SK-N-SH (cell line): ENCODE data around the gene DDAH2. TPM values are rescaled to one million over a fixed set of nuclear protein-coding genes. Genes with fewer than 3 reads are reported as not detected.

Experiments
- CTCF ChIA-PET: fragments of 300-600, 350-600 bp; formaldehyde crosslinking; extraction: SDS; loops from one replicate; lab custom pipeline; 2021; lab: Yijun Ruan, JAX
- POLR2A ChIA-PET: fragments of 350-600 bp; sonication (Branson Sonifier 250); formaldehyde crosslinking; extraction: SDS; loops from one replicate; lab custom pipeline; 2020; ENCODE audit warnings: antibody characterized with exemption, inconsistent platforms; lab: Yijun Ruan, JAX
- DNase-seq: peaks from one replicate; pipeline ENCODE4 v3.0.0; 2012
- H2AFZ ChIP-seq: fragments of 200-600 bp; sonication (generic); 2 replicates; pipeline ENCODE4 v1.8.1; 2016; ENCODE audit warnings: antibody characterized with exemption, mild to moderate bottlenecking, low read depth
- H3F3A ChIP-seq: fragments of 200-600 bp; sonication (generic); replicated peaks from 2 replicates; pipeline ENCODE3; 2016; ENCODE audit warnings: antibody characterized with exemption, mild to moderate bottlenecking; ENCODE audit not compliant: insufficient read depth
- H3K27ac ChIP-seq, 2 experiments: fragments of 200-500 bp in 1 of 2; fragments of 200-600 bp in 1 of 2; sonication (Bioruptor generic) in 1 of 2; sonication (generic), shearing (Covaris generic) in 1 of 2; 2 replicates each; pipeline versions ENCODE4 v1.5.1 to v1.6.1; 2014 to 2016; ENCODE audit warnings: low read depth in 2 of 2, inconsistent platforms in 1 of 2, low read length in 1 of 2, mild to moderate bottlenecking in 1 of 2, mixed read lengths in 1 of 2
- H3K27me3 ChIP-seq: fragments of 200-600 bp; sonication (generic), shearing (Covaris generic); 2 replicates; pipeline ENCODE4 v1.6.1; 2016; ENCODE audit warnings: mixed run types; ENCODE audit not compliant: insufficient read depth
- H3K36me3 ChIP-seq, 2 experiments: fragments of 200-500 bp in 1 of 2; fragments of 200-600 bp in 1 of 2; sonication (Bioruptor generic) in 1 of 2; sonication (generic) in 1 of 2; replicated peaks in 1 of 2; 2 replicates each; pipeline versions ENCODE3 to v1.5.1; 2014 to 2016; ENCODE audit warnings: low read length in 1 of 2, mild to moderate bottlenecking in 1 of 2; ENCODE audit not compliant: insufficient read depth in 2 of 2, control insufficient read depth in 1 of 2
- H3K4me1 ChIP-seq, 2 experiments: fragments of 200-500 bp in 1 of 2; fragments of 200-600 bp in 1 of 2; sonication (Bioruptor generic) in 1 of 2; sonication (generic), shearing (Covaris generic) in 1 of 2; 2 replicates each; pipeline versions ENCODE4 v1.5.1 to v1.6.1; 2014 to 2016; ENCODE audit warnings: low read depth in 1 of 2, low read length in 1 of 2, mixed run types in 1 of 2; ENCODE audit not compliant: insufficient read depth in 2 of 2, control insufficient read depth in 1 of 2
- H3K4me2 ChIP-seq: fragments of 200-600 bp; sonication (generic), shearing (Covaris generic); 2 replicates; pipeline ENCODE4 v1.6.1; 2017; ENCODE audit warnings: mixed run types
- H3K4me3 ChIP-seq, 2 experiments: fragments of 200-500 bp in 1 of 2; fragments of 200-600 bp in 1 of 2; sonication (Bioruptor generic) in 1 of 2; sonication (generic), shearing (Covaris generic) in 1 of 2; 2 replicates each; pipeline versions ENCODE4 v1.5.1 to v1.8.1; 2014 to 2016; ENCODE audit warnings: low read depth in 2 of 2, inconsistent platforms in 1 of 2, low read length in 1 of 2, mild to moderate bottlenecking in 1 of 2, mixed read lengths in 1 of 2, moderate library complexity in 1 of 2
- H3K79me2 ChIP-seq: fragments of 200-600 bp; sonication (generic); 2 replicates; pipeline ENCODE4 v1.8.1; 2017; ENCODE audit warnings: mild to moderate bottlenecking; ENCODE audit not compliant: insufficient read depth
- H3K9ac ChIP-seq: fragments of 200-600 bp; sonication (generic); 2 replicates; pipeline ENCODE4 v1.6.1; 2017; ENCODE audit warnings: mixed run types
- H3K9me2 ChIP-seq: fragments of 200-600 bp; sonication (generic); 2 replicates; pipeline ENCODE4 v1.6.1; 2017; ENCODE audit warnings: mixed run types
- H3K9me3 ChIP-seq: fragments of 200-600 bp; sonication (generic); 2 replicates; pipeline ENCODE4 v1.6.1; 2017; ENCODE audit warnings: mixed run types, mild to moderate bottlenecking, moderate library complexity
- H4K20me1 ChIP-seq: fragments of 200-600 bp; sonication (generic); 2 replicates; pipeline ENCODE4 v1.6.1; 2017; ENCODE audit warnings: mild to moderate bottlenecking, mixed run types; ENCODE audit not compliant: insufficient read depth
- CHD2 ChIP-seq: fragments of 150-350 bp; IDR thresholded peaks from 2 replicates; pipeline ENCODE4 v1.6.1; 2018; ENCODE audit warnings: low read length; ENCODE audit not compliant: partially characterized antibody
- ELF1 ChIP-seq: IDR thresholded peaks from 2 replicates; pipeline ENCODE4 v1.4.0; 2012
- EP300 ChIP-seq, 2 experiments: IDR thresholded peaks; 2 replicates each; pipeline versions ENCODE4 v1.4.0 to v1.6.1; 2012; ENCODE audit warnings: borderline replicate concordance in 1 of 2, low read depth in 1 of 2, low read length in 1 of 2
- FOXJ3 ChIP-seq: sonication (generic); formaldehyde crosslinking; IDR thresholded peaks from 2 replicates; pipeline ENCODE4 v1.5.1; 2020; ENCODE audit warnings: mild to moderate bottlenecking, missing genetic modification reagents
- GABPA ChIP-seq: IDR thresholded peaks from 2 replicates; pipeline ENCODE4 v1.4.0; 2012; ENCODE audit warnings: low read depth, mild to moderate bottlenecking
- GATA2 ChIP-seq: sonication (generic); formaldehyde crosslinking; IDR thresholded peaks from 2 replicates; pipeline ENCODE4 v1.5.0; 2020; ENCODE audit warnings: mild to moderate bottlenecking, missing genetic modification reagents
- JUND ChIP-seq: IDR thresholded peaks from 2 replicates; pipeline ENCODE4 v1.4.0; 2012
- MEF2A ChIP-seq: IDR thresholded peaks from 2 replicates; pipeline ENCODE4 v1.4.0; 2012; ENCODE audit warnings: low read depth, borderline replicate concordance
- MXI1 ChIP-seq: IDR thresholded peaks from 2 replicates; pipeline ENCODE4 v1.6.1; 2012; ENCODE audit warnings: mild to moderate bottlenecking, low read depth, low read length, improper control_type of control experiment
- NFIC ChIP-seq: IDR thresholded peaks from 2 replicates; pipeline ENCODE4 v1.4.0; 2012; ENCODE audit warnings: borderline replicate concordance
- RAD21 ChIP-seq: IDR thresholded peaks from 2 replicates; pipeline ENCODE4 v1.6.1; 2012; ENCODE audit warnings: mild to moderate bottlenecking, low read length
- RCOR1 ChIP-seq: fragments of 150-350 bp; IDR thresholded peaks from 2 replicates; pipeline ENCODE4 v1.6.1; 2017; ENCODE audit warnings: antibody characterized with exemption, low read length
- RFX5 ChIP-seq: IDR thresholded peaks from 2 replicates; pipeline ENCODE4 v1.6.1; 2012; ENCODE audit warnings: mild to moderate bottlenecking, improper control_type of control experiment, low read length
- RXRA ChIP-seq: IDR thresholded peaks from 2 replicates; pipeline ENCODE4 v1.4.0; 2012; ENCODE audit warnings: low read depth, mild to moderate bottlenecking, borderline replicate concordance
- SIN3A ChIP-seq: IDR thresholded peaks from 2 replicates; pipeline ENCODE4 v1.6.1; 2012; ENCODE audit warnings: low read depth, mild to moderate bottlenecking, low read length, moderate library complexity, borderline replicate concordance
- TAF1 ChIP-seq: IDR thresholded peaks from 2 replicates; pipeline ENCODE4 v1.6.1; 2012; ENCODE audit warnings: low read depth, mild to moderate bottlenecking, low read length, moderate library complexity, borderline replicate concordance
- WGBS: methylation state at CpG from one replicate; pipeline ENCODE4 v1.1.6; 2017; ENCODE audit warnings: low lambda C conversion rate; 5-methylcytosine and 5-hydroxymethylcytosine counted together
- polyA plus RNA-seq, 3 experiments: library from polyadenylated mRNA; depleted of rRNA; stranded (reverse); fragments of >200 nt; gene quantifications; 2 replicates each; pipeline ENCODE4 v1.2.3, GENCODE V29; 2012
- TF ChIP-seq, protein P1 (sequence below): IDR thresholded peaks from 2 replicates; pipeline ENCODE4 v1.4.0; 2012; ENCODE audit warnings: low read depth, borderline replicate concordance

Gene DDAH2
- polyA plus RNA-seq, 1 of the 3 experiments (the other 2 are of a cell fraction): 180 TPM

DNA sequence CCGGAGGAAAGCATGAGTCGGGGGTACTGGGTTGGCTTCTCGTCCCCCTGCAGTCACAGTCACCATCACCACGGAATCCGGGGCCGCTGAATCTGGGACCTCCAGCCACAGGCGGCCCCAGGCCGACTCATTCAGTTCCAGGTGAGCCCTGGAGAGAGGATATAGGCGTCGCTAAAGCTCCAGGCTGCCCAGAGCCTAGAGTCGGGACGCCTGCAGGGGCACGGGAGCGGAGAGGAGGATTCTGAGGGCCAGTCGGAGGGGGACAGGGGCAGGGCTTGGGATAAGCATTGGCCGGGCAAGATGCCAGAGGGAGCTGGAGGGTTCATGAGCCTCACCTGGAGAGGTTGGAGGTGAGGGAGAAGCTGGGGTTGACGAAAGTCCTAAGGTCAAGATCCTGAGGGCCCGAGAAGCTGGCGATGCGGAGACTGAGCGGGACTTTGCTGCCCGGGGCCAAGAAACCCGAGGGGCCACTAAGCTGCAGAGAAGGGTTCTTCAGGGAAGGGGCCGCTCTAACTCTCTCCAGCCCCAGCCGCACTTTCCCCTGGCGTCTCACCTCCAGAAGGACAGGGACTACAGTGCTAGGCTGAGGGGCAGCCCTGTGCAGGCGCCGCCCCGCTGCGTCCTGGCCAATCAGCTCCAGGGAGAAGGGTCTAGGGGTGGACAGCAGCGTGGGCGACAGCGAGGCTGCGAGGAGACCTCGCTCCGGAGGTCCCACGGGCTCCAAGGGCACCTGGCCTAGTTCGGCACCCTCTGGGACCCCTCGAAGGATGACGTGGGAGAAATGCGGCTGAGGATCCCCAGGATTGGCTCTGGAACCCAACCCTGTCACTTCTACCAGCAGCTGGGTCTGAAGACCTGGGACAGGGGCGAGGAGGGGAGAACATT is 37.1 kb upstream of the DDAH2 start:
- Histone ChIP-seq H3K36me3 (no peaks in the 10 kb centered on the region), H3K4me1 (peaks cover 0 to 8% of the 10 kb centered on the region in 2 experiments; a peak in 1 of 4 replicates), H3K4me2 (no peak overlapping the region; the same call in 1 of the 2 replicates), H3K9me3 (no peaks in the 10 kb centered on the region), H3F3A (peaks cover 2% of the 10 kb centered on the region), H2AFZ (peak overlapping the region; percentile 71; the same call in 1 of the 2 replicates), H3K27me3 (no peaks in the 10 kb centered on the region), H3K9me2 (no peaks in the 10 kb centered on the region), H3K79me2 (no peaks in the 10 kb centered on the region), H3K27ac (no peak overlapping the region), H3K9ac (no peak overlapping the region), H4K20me1 (no peaks in the 10 kb centered on the region), H3K4me3 (peak overlapping the region in 1 of 2 experiments; percentile 29; a peak in 1 of 4 replicates)
- 64% methylated on average over 35 of the region's 42 CpGs for WGBS
- TF ChIP-seq NFIC (no peak), SIN3A (no peak), CHD2 (no peak), MXI1 (no peak; the same call in 1 of the 2 replicates), JUND (no peak), RAD21 (no peak), RXRA (no peak), MEF2A (no peak), RFX5 (no peak), GABPA (no peak), RCOR1 (no peak), ELF1 (no peak), FOXJ3 (no peak), EP300 (IDR thresholded peaks at IDR 0.05; ENCODE audit: borderline replicate concordance in 1 of 2, low read depth in 1 of 2, low read length in 1 of 2) (no peak), TAF1 (no peak), GATA2 (CRISPR knock-in tag) (no peak)
- TF ChIP-seq, protein P1, sequence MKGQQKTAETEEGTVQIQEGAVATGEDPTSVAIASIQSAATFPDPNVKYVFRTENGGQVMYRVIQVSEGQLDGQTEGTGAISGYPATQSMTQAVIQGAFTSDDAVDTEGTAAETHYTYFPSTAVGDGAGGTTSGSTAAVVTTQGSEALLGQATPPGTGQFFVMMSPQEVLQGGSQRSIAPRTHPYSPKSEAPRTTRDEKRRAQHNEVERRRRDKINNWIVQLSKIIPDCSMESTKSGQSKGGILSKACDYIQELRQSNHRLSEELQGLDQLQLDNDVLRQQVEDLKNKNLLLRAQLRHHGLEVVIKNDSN: no peak
- DNase-seq: peak; percentile 90
- POLR2A ChIA-PET: interaction anchor here (0.6 to 1.2 kb wide), 5 partner anchors 24 to 49 kb away, joined by 3 to 5 read pairs (median 3); partner anchors contain the start of genes DDAH2, HSPA1A and HSPA1L
- CTCF ChIA-PET: interaction anchor here (0.7 to 2.3 kb wide), 8 partner anchors 11 to 330 kb away, joined by 3 to 12 read pairs (median 4); partner anchors contain the start of genes DDAH2 and VWA7

DNA sequence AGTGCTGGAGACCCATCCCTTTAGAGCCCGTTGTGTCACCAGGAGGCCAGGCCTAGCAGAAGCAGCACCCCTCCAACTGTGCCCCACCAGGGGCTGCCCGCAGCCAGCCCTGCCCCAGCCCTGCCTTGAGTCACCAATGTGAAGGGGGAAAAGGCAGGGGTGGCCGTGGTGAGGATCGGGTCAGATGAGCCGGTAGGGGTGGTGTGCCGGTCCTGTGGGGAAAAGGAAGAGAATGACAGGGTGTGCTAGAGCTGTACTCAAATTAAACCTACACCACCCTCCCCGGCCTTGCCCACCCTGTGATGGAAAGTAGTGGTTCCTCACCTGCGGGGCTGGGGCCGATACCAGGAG is 36.4 kb upstream of the DDAH2 start:
- Histone ChIP-seq H3K27me3 (no peaks in the 10 kb centered on the region), H3F3A (peaks cover 2% of the 10 kb centered on the region), H3K9ac (no peak overlapping the region), H3K79me2 (no peaks in the 10 kb centered on the region), H3K4me1 (peaks cover 0 to 8% of the 10 kb centered on the region in 2 experiments; a peak in 1 of 4 replicates), H3K4me2 (no peak overlapping the region), H3K36me3 (no peaks in the 10 kb centered on the region), H3K9me3 (no peaks in the 10 kb centered on the region), H4K20me1 (no peaks in the 10 kb centered on the region), H3K9me2 (no peaks in the 10 kb centered on the region), H3K4me3 (no peak overlapping the region), H2AFZ (no peak overlapping the region), H3K27ac (no peak overlapping the region)
- WGBS: 79% methylated on average over 6 of the region's 9 CpGs
- ChIA-PET CTCF (interaction anchor here (0.7 to 2.3 kb wide), 5 partner anchors 26 to 98 kb away, joined by 3 to 12 read pairs (median 5); partner anchors contain the start of gene DDAH2), POLR2A (interaction anchor here (0.6 to 1.2 kb wide), 2 partner anchors 24 to 50 kb away, joined by 3 read pairs; partner anchors contain the start of genes HSPA1A and HSPA1L)
- no peak for TF ChIP-seq ELF1
- no peak for DNase-seq
